Activated T-cell treated with anti-CD3 and anti-CD28 coated beads, Interleukin-2, amount 50 U/mL, for 4 hours (primary cell): ENCODE data around the gene PAMR1. TPM values are rescaled to one million over a fixed set of nuclear protein-coding genes. Genes with fewer than 3 reads are reported as not detected.

Experiments
- ATAC-seq, 2 donors: fragments of 200-7000 bp; cut with Tn5 transposase; one replicate each; pipeline ENCODE4 v1.10.0; 2021
- DNase-seq: peaks from one replicate; pipeline ENCODE4 v3.0.0-alpha.2; 2020
- H3K27me3 Mint-ChIP-seq: one replicate; pipeline ENCODE4 v1.8.0; 2021; ENCODE audit warnings: low read depth, mixed read lengths
- H3K36me3 Mint-ChIP-seq: one replicate; pipeline ENCODE4 v1.8.0; 2022; ENCODE audit warnings: mixed read lengths; ENCODE audit not compliant: insufficient read depth
- H3K4me1 Mint-ChIP-seq: one replicate; pipeline ENCODE4 v1.8.0; 2021; ENCODE audit warnings: low read depth, mixed read lengths
- H3K4me3 Mint-ChIP-seq: one replicate; pipeline ENCODE4 v1.8.0; 2021; ENCODE audit warnings: mild to moderate bottlenecking, moderate library complexity, mixed read lengths
- H3K9me3 Mint-ChIP-seq: one replicate; pipeline ENCODE4 v1.8.0; 2021; ENCODE audit warnings: mixed read lengths
- total RNA-seq, 3 donors: library from RNA; stranded (reverse); gene quantifications; one replicate each; pipeline ENCODE4 v1.2.1, GENCODE V29; 2021

PAMR1 gene
- not detected for total RNA-seq

DNA sequence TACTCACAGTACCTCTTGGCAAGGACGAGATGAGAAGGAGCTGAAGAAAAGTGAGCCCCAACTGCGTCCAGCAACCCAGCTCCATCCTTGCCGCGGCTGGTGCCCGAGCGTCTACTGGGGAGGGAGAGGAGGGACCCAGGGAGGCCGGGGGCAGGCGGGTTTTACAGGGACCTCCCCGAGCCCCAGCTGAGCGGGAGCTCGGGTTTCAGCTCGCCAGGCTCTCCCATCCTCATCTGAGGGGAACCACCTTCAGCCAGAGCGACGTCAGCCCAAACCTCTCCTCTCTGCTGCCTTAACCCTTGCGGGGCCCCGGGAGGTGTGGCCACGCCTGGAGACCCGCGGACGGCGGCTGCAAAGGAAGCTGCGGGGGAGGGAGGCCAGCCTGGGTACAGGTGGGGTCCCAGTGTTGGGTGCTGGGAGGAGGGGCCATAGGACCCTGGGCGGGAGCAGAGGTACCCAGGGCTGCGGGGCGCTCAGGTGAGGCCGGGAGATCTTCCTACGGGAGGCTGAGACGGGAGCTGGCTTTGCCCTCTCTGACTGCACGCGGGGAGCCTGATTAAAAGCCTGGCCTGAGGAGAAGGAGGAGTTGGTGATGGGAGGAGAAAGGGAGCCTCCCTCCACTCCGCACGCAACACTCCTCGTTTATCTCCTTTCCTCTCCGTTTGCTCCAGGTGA lies at the start of gene PAMR1:
TSS of gene PAMR1 (minus strand) at position 116 of the 675 bp plus-strand sequence. CDS start at position 85, 31 bp downstream.
- Mint-ChIP-seq H3K36me3 (no peaks in the 10 kb centered on the region), H3K9me3 (no peaks in the 10 kb centered on the region), H3K4me3 (no peak within 1 kb of the TSS), H3K27me3 (peaks cover 61% of the 10 kb centered on the region), H3K4me1 (no peaks in the 10 kb centered on the region)
- DNase-seq: no peak
- ATAC-seq: peak; percentile 32 to 46

- Mint-ChIP-seq H3K36me3 (no peaks in the 10 kb centered on the region), H3K9me3 (no peaks in the 10 kb centered on the region), H3K4me3 (no peak overlapping the region), H3K4me1 (no peaks in the 10 kb centered on the region), H3K27me3 (peaks cover 8% of the 10 kb centered on the region)
- DNase-seq: no peak
- ATAC-seq: no peak
These were observed 46.3 kb upstream of the PAMR1 start for GRCh38 chr11:35571696-35572095.

DNA sequence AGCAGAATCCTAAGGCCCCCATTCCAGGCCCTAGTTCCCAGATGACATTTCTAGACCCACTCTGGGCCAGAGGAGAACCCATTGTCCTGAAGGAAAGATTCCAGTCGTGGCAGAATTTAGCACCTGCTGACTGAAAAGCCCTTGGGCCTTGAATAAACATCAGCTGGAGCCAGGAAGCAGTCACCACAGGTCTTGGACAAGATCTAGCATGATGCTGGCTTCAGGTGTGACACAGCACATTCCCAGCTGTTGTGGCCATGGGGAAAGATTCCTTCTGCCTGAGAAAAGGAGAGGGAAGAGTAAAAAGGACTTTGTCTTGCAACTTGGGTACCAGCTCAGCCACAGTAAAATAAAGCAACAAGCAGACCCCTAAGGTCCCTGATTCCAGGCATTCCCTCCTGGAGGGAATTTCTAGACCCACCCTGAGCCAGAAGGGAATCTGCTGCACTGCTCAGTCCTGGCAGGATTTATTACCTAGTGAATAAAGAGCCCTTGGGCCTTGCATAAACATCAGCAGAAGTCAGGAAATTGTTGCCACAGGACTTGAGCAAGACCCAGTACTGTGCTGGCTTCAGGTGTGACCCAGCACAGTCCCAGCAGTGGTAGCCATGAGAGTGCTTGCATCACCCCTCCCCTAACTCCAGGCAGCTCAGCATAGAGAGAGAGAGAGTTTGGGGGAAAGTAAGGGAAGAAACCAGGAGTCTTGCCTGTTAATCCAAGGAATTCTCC lies 42.5 kb upstream of the PAMR1 start:
- no peak for ATAC-seq
- Mint-ChIP-seq H3K36me3 (no peaks in the 10 kb centered on the region), H3K27me3 (peaks cover 20% of the 10 kb centered on the region), H3K4me3 (no peak overlapping the region), H3K9me3 (no peaks in the 10 kb centered on the region), H3K4me1 (no peaks in the 10 kb centered on the region)
- DNase-seq: no peak

DNA sequence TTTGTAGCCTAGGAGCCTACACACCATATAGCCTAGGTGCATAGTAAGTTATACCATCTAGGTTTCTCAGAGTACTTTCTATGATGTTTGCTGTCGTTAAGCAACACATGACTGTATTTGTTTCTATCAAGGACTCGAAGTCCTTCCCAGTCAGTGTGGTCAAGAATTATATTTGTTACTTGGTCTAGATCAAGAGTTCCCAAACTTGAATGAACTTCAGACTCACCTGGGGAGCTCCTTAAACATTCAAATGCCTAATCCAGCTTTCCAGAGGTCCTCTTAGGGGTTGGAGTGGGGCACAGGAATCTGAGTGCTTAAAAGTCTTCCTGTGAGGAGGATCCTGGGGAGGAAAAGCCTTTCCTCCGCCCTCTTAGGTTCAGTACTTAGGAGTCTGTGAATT lies 41.5 kb upstream of the PAMR1 start:
- Mint-ChIP-seq H3K4me3 (no peak overlapping the region), H3K4me1 (no peaks in the 10 kb centered on the region), H3K27me3 (peaks cover 21% of the 10 kb centered on the region), H3K36me3 (no peaks in the 10 kb centered on the region), H3K9me3 (no peaks in the 10 kb centered on the region)
- DNase-seq (no peak), ATAC-seq (no peak)

DNA sequence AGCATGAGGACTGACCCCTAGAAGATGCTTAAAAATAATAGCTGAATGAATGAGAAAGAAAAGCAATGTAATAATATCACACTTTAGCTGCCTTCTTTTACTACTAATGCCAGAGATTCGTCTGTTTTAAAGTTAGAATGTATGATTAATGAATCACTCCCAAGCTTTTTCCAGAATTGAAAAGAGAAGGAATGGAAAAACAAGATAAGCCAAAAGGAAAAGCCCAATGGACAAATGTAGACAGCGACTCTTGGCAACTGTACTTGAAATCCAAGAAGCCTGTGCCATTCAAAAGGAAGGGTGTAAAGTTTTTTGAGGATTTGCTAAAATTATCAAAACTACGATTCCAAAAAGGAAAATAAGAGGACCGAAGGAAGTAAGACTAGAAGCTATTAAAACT lies 40.8 kb upstream of the PAMR1 start:
- DNase-seq: no peak
- no peak for ATAC-seq
- peaks cover 24% of the 10 kb centered on the region for H3K27me3 Mint-ChIP-seq
- no peaks in the 10 kb centered on the region for H3K4me1 Mint-ChIP-seq
- H3K4me3 Mint-ChIP-seq: no peak overlapping the region
- H3K9me3 Mint-ChIP-seq: no peaks in the 10 kb centered on the region
- no peaks in the 10 kb centered on the region for H3K36me3 Mint-ChIP-seq

- Mint-ChIP-seq H3K4me3 (no peak overlapping the region), H3K9me3 (no peaks in the 10 kb centered on the region), H3K27me3 (peaks cover 30% of the 10 kb centered on the region), H3K4me1 (no peaks in the 10 kb centered on the region), H3K36me3 (no peaks in the 10 kb centered on the region)
- DNase-seq: no peak
- ATAC-seq: no peak
These were observed 38.8 kb upstream of the PAMR1 start for GRCh38 chr11:35564245-35564595.

GRCh38 chr11:35563484-35564244 lies 38.2 kb upstream of the PAMR1 start:
- DNase-seq (no peak), ATAC-seq (no peak)
- H3K9me3 Mint-ChIP-seq: no peaks in the 10 kb centered on the region

DNA sequence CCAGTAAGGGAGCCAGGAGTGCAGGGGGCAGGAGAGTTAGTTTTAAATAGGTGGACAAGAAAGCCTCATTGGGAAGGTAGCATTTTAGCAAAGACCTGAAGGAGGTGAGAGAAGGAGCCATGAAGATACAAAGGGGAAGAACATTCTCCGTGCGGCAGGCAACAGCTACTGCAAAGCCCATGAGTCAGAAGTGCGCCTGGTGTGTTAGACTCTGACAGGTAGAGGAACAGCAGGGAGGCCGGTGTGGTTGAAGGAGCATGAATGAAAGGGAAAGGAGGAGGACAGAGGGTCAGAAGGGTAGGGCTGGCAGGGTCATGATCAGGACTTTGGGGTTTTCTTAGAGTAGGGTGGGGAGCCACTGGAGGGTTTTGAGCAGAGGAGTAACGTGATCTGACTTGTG lies 34.5 kb upstream of the PAMR1 start:
- H3K4me1 Mint-ChIP-seq: no peaks in the 10 kb centered on the region
- H3K9me3 Mint-ChIP-seq: no peaks in the 10 kb centered on the region
- no peak for DNase-seq
- ATAC-seq: no peak
- H3K36me3 Mint-ChIP-seq: no peaks in the 10 kb centered on the region
- H3K4me3 Mint-ChIP-seq: no peak overlapping the region
- H3K27me3 Mint-ChIP-seq: peaks cover 21% of the 10 kb centered on the region

More at GRCh38 chr11:35563484-35564244, 38.2 kb upstream of the PAMR1 start:
- Mint-ChIP-seq H3K36me3 (no peaks in the 10 kb centered on the region), H3K4me3 (no peak overlapping the region), H3K4me1 (no peaks in the 10 kb centered on the region), H3K27me3 (peaks cover 31% of the 10 kb centered on the region)

- DNase-seq (no peak), ATAC-seq (no peak)
- no peaks in the 10 kb centered on the region for H3K36me3 Mint-ChIP-seq
- H3K4me1 Mint-ChIP-seq: no peaks in the 10 kb centered on the region
- H3K27me3 Mint-ChIP-seq: peaks cover 26% of the 10 kb centered on the region
- H3K4me3 Mint-ChIP-seq: no peak overlapping the region
- no peaks in the 10 kb centered on the region for H3K9me3 Mint-ChIP-seq
These were observed 33.1 kb upstream of the PAMR1 start for GRCh38 chr11:35558513-35558912.

GRCh38 chr11:35555488-35555887 lies 30.1 kb upstream of the PAMR1 start:
- no peak for DNase-seq
- Mint-ChIP-seq H3K4me3 (no peak overlapping the region), H3K27me3 (peaks cover 23% of the 10 kb centered on the region), H3K9me3 (no peaks in the 10 kb centered on the region), H3K36me3 (no peaks in the 10 kb centered on the region), H3K4me1 (no peaks in the 10 kb centered on the region)
- no peak for ATAC-seq

GRCh38 chr11:35554491-35555437 lies 29.3 kb upstream of the PAMR1 start:
- H3K9me3 Mint-ChIP-seq: no peaks in the 10 kb centered on the region
- no peaks in the 10 kb centered on the region for H3K36me3 Mint-ChIP-seq
- H3K4me1 Mint-ChIP-seq: no peaks in the 10 kb centered on the region
- no peak overlapping the region for H3K4me3 Mint-ChIP-seq
- H3K27me3 Mint-ChIP-seq: peaks cover 18% of the 10 kb centered on the region
- ATAC-seq (no peak), DNase-seq (no peak)

GRCh38 chr11:35553831-35554230 lies 28.4 kb upstream of the PAMR1 start:
- Mint-ChIP-seq H3K9me3 (no peaks in the 10 kb centered on the region), H3K4me3 (no peak overlapping the region), H3K27me3 (peaks cover 18% of the 10 kb centered on the region), H3K36me3 (no peaks in the 10 kb centered on the region), H3K4me1 (no peaks in the 10 kb centered on the region)
- ATAC-seq (no peak), DNase-seq (no peak)

- H3K27me3 Mint-ChIP-seq: peaks cover 18% of the 10 kb centered on the region
- H3K9me3 Mint-ChIP-seq: no peaks in the 10 kb centered on the region
These were observed 27.6 kb upstream of the PAMR1 start for GRCh38 chr11:35553021-35553420.

DNA sequence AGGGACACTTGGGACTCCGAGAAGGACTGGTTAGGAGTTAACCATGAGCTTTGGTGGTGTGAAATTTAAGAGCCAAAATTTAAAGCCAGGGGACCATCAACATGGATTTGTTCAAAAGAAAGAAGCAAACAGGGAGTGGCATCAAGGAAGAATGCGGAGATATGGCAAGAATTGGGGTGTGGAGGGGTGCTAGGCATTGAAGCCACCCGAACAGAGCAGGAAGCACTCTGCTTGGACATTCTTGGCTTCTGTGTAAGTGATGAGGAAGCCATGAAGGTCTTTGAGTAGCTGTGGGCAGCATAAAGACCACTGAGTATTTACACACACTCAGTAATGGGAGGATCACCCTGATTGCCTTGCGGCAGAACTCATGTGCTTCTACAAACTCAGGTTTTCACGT lies 27.2 kb upstream of the PAMR1 start:
- ATAC-seq: no peak
- Mint-ChIP-seq H3K9me3 (no peaks in the 10 kb centered on the region), H3K4me1 (no peaks in the 10 kb centered on the region), H3K4me3 (no peak overlapping the region), H3K27me3 (peaks cover 19% of the 10 kb centered on the region), H3K36me3 (no peaks in the 10 kb centered on the region)
- no peak for DNase-seq

More at GRCh38 chr11:35553021-35553420, 27.6 kb upstream of the PAMR1 start:
- Mint-ChIP-seq H3K4me1 (no peaks in the 10 kb centered on the region), H3K4me3 (no peak overlapping the region), H3K36me3 (no peaks in the 10 kb centered on the region)
- ATAC-seq (no peak), DNase-seq (no peak)
